ENCODE measurements around the gene SHISA6. TPM values are rescaled to one million over a fixed set of nuclear protein-coding genes. Genes with fewer than 3 reads are reported as not detected.

SHISA6 gene
- total and polyA plus RNA-seq, 8 donors: 0.16 to 1.3 (median 0.40) TPM

DNA sequence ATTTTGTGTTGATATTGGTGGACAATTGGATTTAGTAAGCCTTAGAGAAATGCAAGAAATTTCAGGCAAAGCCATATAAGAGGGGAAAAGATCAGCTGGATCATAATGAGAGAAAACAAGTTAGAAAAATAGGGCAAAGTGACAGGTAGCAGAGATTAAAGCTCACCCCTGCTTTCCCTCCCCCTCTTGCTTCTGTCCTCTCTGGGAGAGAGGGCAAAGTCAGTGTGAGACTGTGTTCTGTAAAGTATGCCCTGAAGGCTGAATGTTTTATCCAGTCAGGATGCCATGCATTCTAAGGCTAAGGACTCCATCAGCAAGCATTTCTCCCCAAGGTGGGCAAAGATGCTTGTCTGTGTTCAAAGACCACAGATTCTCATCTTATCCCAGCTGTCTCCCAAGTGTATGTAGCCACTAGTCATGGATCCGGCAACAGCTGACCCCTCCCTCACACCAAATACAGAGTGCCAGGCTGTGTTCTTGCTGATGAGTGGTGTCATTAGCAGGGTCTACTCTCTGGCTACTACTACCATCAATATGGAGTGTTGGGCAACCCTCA, 221.1 kb downstream of the SHISA6 start:
- DNase-seq (no peak), FAIRE-seq (no peak), ATAC-seq (no peak)
- no peaks in the 10 kb centered on the region for H3K36me3 ChIP-seq
- TF ChIP-seq, protein P1, sequence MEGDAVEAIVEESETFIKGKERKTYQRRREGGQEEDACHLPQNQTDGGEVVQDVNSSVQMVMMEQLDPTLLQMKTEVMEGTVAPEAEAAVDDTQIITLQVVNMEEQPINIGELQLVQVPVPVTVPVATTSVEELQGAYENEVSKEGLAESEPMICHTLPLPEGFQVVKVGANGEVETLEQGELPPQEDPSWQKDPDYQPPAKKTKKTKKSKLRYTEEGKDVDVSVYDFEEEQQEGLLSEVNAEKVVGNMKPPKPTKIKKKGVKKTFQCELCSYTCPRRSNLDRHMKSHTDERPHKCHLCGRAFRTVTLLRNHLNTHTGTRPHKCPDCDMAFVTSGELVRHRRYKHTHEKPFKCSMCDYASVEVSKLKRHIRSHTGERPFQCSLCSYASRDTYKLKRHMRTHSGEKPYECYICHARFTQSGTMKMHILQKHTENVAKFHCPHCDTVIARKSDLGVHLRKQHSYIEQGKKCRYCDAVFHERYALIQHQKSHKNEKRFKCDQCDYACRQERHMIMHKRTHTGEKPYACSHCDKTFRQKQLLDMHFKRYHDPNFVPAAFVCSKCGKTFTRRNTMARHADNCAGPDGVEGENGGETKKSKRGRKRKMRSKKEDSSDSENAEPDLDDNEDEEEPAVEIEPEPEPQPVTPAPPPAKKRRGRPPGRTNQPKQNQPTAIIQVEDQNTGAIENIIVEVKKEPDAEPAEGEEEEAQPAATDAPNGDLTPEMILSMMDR (IDR thresholded peaks at IDR 0.05): no peak
- no peak overlapping the region for H3K27ac ChIP-seq
- no peaks in the 10 kb centered on the region for H3K9me3 ChIP-seq
- no peak overlapping the region for H3K4me3 ChIP-seq
- intact Hi-C loops (cut with DNase I): no loop called here
- no peaks in the 10 kb centered on the region for H3K4me1 ChIP-seq
- WGBS, 2 donors: 77 to 100% methylated on average over 1 of the region's 1 CpG
- no peaks in the 10 kb centered on the region for H3K27me3 ChIP-seq

DNA sequence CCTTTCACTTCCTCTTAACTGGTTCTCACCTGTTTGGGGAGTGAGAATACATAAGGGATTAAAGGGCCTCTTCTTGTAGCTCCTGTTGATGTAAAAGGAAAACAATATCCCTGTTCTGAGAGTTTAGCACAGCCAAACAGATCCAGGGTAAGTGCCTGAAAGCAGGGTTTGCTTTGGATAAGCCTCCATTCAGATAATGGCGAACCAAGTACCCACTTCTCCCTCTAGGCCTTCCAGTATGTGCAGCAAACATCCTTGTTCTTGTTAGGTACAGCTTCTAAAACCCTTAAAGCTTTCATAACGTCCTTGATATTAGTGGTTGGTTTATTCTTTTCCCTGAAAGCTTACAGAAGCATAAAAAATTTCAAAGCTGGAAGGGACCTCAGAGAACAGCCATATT, 226.6 kb downstream of the SHISA6 start:
- TF ChIP-seq, protein P1 (IDR thresholded peaks at IDR 0.05): no peak
- no peak for FAIRE-seq
- no peaks in the 10 kb centered on the region for H3K36me3 ChIP-seq
- intact Hi-C loops (cut with DNase I): no loop called here
- no peak for DNase-seq
- 68 to 74% methylated on average over 2 of the region's 2 CpGs for WGBS, 2 donors
- H3K4me3 ChIP-seq: no peak overlapping the region
- H3K9me3 ChIP-seq: no peaks in the 10 kb centered on the region
- no peaks in the 10 kb centered on the region for H3K27me3 ChIP-seq
- no peak for ATAC-seq
- H3K4me1 ChIP-seq: no peaks in the 10 kb centered on the region
- H3K27ac ChIP-seq: no peak overlapping the region

DNA sequence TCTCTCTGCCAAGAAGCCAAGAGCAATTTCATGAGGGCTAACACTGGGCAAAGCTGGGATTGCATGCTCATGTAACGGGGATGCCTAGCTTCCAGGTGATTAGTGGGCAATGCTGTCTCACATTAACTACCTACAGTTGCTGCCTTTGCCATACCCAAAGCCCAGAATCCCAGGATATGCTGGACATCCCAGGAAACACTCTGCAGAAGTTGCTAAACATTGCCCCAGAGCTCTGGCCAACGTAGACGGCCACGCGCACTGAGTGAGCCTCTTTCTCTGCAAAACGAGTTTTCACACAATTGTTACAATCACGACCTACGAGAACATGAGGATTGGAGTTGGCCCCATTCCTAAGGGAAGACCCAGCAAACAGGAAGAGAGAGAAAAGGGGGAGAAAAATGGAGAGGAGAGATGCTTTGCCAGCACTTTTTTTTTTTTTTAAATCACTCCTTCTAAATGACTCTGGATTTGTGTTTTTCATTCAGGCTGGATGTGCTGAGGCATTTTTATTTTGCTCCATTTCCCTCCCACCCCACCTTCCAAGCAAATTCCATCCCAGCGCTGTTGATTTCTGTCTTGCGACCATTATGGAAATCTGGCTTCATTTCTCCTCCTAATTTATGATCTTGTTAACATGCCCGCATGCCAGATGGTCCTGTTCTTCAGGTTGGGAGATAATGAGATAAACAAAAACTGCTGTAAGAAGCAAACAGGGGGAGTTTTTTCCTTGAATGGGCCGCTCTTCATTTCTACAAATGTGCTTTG, 244.5 kb downstream of the SHISA6 start:
- Histone ChIP-seq H3K4me3 (no peak overlapping the region), H3K27me3 (no peaks in the 10 kb centered on the region), H3K9me3 (no peaks in the 10 kb centered on the region), H3K27ac (no peak overlapping the region), H3K36me3 (no peaks in the 10 kb centered on the region), H3K4me1 (peaks cover 0 to 3% (median 0%) of the 10 kb centered on the region in 3 donors)
- WGBS, 2 donors: 73 to 85% methylated on average over 12 of the region's 12 CpGs
- intact Hi-C loops (cut with DNase I): no loop called here
- no peak for ATAC-seq
- FAIRE-seq: no peak
- DNase-seq: no peak
- TF ChIP-seq, protein P1 (IDR thresholded peaks at IDR 0.05): no peak

DNA sequence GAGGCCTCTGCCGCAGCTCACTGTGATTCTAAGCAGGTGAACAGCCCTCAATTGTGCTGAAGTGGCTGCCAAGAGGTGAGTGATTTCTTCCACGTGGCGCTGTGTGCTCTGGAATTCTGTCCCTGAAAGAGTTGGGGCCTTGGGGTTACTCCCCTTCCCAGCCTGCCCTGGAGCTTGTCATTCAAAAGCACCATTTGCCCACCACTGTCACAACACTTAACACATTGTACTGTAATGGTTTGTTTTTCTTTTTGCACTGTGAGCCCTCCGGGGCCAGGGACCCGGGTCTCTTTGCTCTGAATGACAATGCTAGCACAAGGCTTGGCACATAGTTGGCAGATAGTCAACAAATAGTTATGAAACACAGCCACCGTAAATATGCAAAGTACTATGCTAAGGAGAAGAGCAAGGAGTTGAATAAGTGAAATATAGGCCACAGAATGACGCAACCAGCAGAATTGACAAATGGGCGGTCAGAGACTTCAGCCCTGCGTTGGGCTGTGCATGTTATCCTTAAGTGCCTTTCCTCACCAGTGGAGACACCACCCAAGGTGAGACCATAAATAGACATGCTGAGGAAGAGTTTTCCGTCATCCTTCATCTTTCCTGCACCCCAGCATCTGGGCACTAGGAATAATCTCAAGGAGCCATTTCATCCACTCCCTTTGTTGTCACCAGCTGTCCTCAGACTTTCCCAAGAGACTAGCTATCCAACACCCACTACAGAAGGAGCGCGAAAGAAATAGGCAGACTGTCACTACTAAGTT, 245.3 kb downstream of the SHISA6 start:
- no peak for FAIRE-seq
- DNase-seq: no peak
- no peaks in the 10 kb centered on the region for H3K27me3 ChIP-seq
- H3K4me3 ChIP-seq: no peak overlapping the region
- TF ChIP-seq, protein P1 (IDR thresholded peaks at IDR 0.05): no peak
- H3K27ac ChIP-seq: no peak overlapping the region
- H3K36me3 ChIP-seq: no peaks in the 10 kb centered on the region
- H3K4me1 ChIP-seq: peaks cover 0 to 3% (median 0%) of the 10 kb centered on the region in 3 donors
- 69% methylated on average over 12 of the region's 12 CpGs for WGBS, 2 donors
- no peak for ATAC-seq
- no peaks in the 10 kb centered on the region for H3K9me3 ChIP-seq
- intact Hi-C loops (cut with DNase I): no loop called here
